HEK293T (cell line): Measurements from ENCODE around the gene UBE3B.

ENCODE experiments used
- ARNT ChIP-seq: fragments of 450-650 bp; IDR thresholded peaks from 2 replicates; pipeline ENCODE4 v1.6.1; 2017; ENCODE audit warnings: mild to moderate bottlenecking
- BHLHE40 ChIP-seq: fragments of 450-650 bp; IDR thresholded peaks from 2 replicates; pipeline ENCODE4 v1.6.1; 2016; ENCODE audit warnings: mild to moderate bottlenecking, moderate library complexity, borderline replicate concordance
- CTBP1 ChIP-seq: fragments of 450-650 bp; IDR thresholded peaks from 2 replicates; pipeline ENCODE4 v1.6.1; 2016; ENCODE audit warnings: borderline replicate concordance
- ELF4 ChIP-seq: fragments of 450-650 bp; IDR thresholded peaks from 2 replicates; pipeline ENCODE4 v1.6.1; 2017; ENCODE audit warnings: antibody characterized with exemption
- FOXA1 ChIP-seq: fragments of 450-650 bp; IDR thresholded peaks from 2 replicates; pipeline ENCODE4 v1.6.1; 2016; ENCODE audit warnings: mild to moderate bottlenecking
- FOXM1 ChIP-seq: fragments of 450-650 bp; IDR thresholded peaks from 2 replicates; pipeline ENCODE4 v1.6.1; 2017; ENCODE audit warnings: mild to moderate bottlenecking, borderline replicate concordance
- NFRKB ChIP-seq: fragments of 450-650 bp; IDR thresholded peaks from 2 replicates; pipeline ENCODE4 v1.6.1; 2016; ENCODE audit warnings: mild to moderate bottlenecking, moderate library complexity
- SP1 ChIP-seq: fragments of 450-650 bp; IDR thresholded peaks from 2 replicates; pipeline ENCODE4 v1.6.1; 2017
- TARDBP ChIP-seq: fragments of 450-650 bp; IDR thresholded peaks from 2 replicates; pipeline ENCODE4 v1.6.1; 2016

DNA sequence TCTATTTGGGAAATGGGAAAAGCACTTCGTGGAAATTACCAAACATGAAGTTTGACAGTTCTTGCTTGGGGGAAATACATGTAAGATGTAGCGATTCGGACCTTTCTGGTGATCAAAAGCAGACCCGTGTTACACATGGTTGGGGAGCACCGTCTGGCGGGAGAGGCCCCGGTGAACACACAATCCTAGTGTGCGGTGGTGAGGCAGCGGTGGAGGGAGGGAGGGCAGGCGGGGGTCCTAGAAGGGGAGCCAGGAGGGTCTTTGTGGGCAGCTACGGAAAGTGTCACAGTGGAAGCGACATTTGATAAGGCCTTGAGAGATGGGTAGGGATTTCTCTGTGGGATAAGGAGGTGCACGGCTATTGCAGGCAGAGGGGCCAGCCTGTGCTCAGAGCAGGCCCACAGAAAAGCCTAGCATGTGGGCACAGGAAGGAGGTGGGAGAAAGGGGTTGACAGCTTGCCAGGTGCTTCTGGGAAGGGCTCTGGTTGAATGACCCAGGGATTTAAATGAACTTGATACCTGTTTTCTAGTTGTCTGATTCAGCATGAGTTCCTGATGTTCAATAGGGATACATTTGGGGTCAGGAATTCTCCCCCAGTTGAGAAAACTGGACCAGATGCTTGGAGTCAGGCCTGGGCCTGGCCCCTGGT is 103.4 kb downstream of the UBE3B start:
- TF ChIP-seq BHLHE40 (no peak), CTBP1 (no peak), FOXA1 (no peak), ELF4 (no peak), NFRKB (no peak), TARDBP (no peak), FOXM1 (no peak), SP1 (no peak), ARNT (no peak)
